DND-41 (cell line): ENCODE measurements around the gene FAM241B.

ENCODE experiments used
- ATAC-seq: fragments of 200-7000 bp; cut with Tn5 transposase; 3 replicates; pipeline ENCODE4 v1.9.1; 2021; ENCODE audit warnings: low read depth; ENCODE audit not compliant: insufficient read depth
- DNase-seq: peaks from one replicate; pipeline ENCODE4 v3.0.0-alpha.2; 2020
- H2AFZ ChIP-seq: 2 replicates; pipeline ENCODE4 v1.6.0; 2012; ENCODE audit warnings: low read depth, low read length
- H3K27ac ChIP-seq: 2 replicates; pipeline ENCODE4 v1.5.1; 2012; ENCODE audit warnings: low read length, inconsistent platforms
- H3K27me3 ChIP-seq: fragments of 200-600 bp; sonication (generic); 2 replicates; pipeline ENCODE4 v1.6.0; 2012; ENCODE audit warnings: low read length, mild to moderate bottlenecking, inconsistent platforms; ENCODE audit not compliant: insufficient read depth, poor library complexity
- H3K36me3 ChIP-seq: 2 replicates; pipeline ENCODE4 v1.5.1; 2012; ENCODE audit warnings: low read length, inconsistent platforms; ENCODE audit not compliant: insufficient read depth
- H3K4me1 ChIP-seq: 2 replicates; pipeline ENCODE4 v1.5.1; 2012; ENCODE audit warnings: mild to moderate bottlenecking, low read length; ENCODE audit not compliant: insufficient read depth
- H3K4me2 ChIP-seq: 2 replicates; pipeline ENCODE4 v1.6.0; 2012; ENCODE audit warnings: mild to moderate bottlenecking, moderate library complexity, low read length, inconsistent platforms; ENCODE audit not compliant: insufficient read depth
- H3K4me3 ChIP-seq, 2 experiments: fragments of 200-600 bp in 1 of 2; shearing (Covaris generic) in 1 of 2; 2 replicates each; pipeline ENCODE4 v1.5.1; 2012 to 2016; ENCODE audit warnings: inconsistent platforms in 2 of 2, low read length in 2 of 2, mild to moderate bottlenecking in 2 of 2, low read depth in 1 of 2, moderate library complexity in 1 of 2
- H3K79me2 ChIP-seq: 2 replicates; pipeline ENCODE4 v1.6.0; 2012; ENCODE audit warnings: low read length, inconsistent platforms; ENCODE audit not compliant: insufficient read depth
- H3K9ac ChIP-seq: 2 replicates; pipeline ENCODE4 v1.6.0; 2012; ENCODE audit warnings: low read depth, mild to moderate bottlenecking, inconsistent platforms, low read length, moderate library complexity
- H3K9me3 ChIP-seq: 2 replicates; pipeline ENCODE4 v1.5.1; 2012; ENCODE audit warnings: low read length, moderate library complexity, mild to moderate bottlenecking, inconsistent platforms; ENCODE audit not compliant: insufficient read depth, severe bottlenecking
- H4K20me1 ChIP-seq: 2 replicates; pipeline ENCODE4 v1.6.0; 2012; ENCODE audit warnings: low read length; ENCODE audit not compliant: insufficient read depth
- EZH2 ChIP-seq: IDR thresholded peaks from 3 replicates; pipeline ENCODE4 v1.6.1; 2012; ENCODE audit warnings: borderline replicate concordance, low read depth, mild to moderate bottlenecking, moderate library complexity, low read length, inconsistent platforms; ENCODE audit not compliant: severe bottlenecking
- TF ChIP-seq, protein P1 (sequence below): IDR thresholded peaks from 2 replicates; pipeline ENCODE4 v1.5.1; 2012; ENCODE audit warnings: borderline replicate concordance, low read length, moderate library complexity, mild to moderate bottlenecking; ENCODE audit not compliant: poor library complexity, severe bottlenecking; ENCODE audit errors: extremely low read depth

FAM241B gene

DNA sequence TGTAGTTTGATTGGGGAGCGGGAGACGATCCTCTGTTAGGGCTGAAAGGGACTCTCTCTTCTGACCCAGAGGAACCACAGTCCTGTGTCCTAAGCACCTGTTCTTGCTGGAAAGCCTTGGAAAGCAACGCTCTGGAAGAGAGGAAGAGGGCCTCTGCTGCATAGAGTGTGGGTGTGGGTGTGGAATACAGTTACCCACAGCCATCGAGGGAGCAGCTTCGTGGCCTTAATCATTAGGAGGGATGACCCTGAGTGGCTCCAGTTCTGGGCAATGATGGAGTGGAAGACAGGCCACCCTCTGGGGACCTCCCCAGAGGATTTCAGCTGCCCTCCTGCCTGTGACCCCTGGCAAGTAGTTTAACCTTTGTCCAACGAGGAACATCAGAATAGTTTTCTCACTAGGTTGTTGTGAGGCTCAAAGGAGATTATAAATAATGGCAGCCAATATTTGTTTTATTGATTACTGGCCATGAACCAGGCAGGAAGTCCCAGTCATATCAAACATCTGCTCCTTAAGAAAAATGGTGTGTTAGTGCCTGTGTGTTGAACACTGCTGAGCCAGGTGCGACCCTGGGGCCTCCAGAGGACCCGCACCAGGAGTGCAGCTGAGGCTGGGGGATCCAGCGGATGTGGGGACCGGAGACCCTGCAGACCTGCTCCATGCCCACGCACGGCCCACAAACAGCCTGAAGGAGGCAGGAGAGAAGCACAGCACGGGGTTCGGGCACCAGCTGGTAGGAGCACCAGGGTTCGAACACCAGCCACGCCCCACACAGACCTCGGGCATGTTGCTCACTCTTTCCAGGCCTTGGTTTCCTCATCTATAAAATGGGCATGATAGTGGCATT lies 35.6 kb downstream of the FAM241B start:
- ATAC-seq, result no peak
- H2AFZ ChIP-seq, result no peak overlapping the region
- no peak overlapping the region for H3K4me2 ChIP-seq
- no peaks in the 10 kb centered on the region for H3K79me2 ChIP-seq
- no peak for DNase-seq
- no peak for TF ChIP-seq EZH2
- TF ChIP-seq, protein P1, sequence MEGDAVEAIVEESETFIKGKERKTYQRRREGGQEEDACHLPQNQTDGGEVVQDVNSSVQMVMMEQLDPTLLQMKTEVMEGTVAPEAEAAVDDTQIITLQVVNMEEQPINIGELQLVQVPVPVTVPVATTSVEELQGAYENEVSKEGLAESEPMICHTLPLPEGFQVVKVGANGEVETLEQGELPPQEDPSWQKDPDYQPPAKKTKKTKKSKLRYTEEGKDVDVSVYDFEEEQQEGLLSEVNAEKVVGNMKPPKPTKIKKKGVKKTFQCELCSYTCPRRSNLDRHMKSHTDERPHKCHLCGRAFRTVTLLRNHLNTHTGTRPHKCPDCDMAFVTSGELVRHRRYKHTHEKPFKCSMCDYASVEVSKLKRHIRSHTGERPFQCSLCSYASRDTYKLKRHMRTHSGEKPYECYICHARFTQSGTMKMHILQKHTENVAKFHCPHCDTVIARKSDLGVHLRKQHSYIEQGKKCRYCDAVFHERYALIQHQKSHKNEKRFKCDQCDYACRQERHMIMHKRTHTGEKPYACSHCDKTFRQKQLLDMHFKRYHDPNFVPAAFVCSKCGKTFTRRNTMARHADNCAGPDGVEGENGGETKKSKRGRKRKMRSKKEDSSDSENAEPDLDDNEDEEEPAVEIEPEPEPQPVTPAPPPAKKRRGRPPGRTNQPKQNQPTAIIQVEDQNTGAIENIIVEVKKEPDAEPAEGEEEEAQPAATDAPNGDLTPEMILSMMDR, result peak; percentile 25
- H3K9ac ChIP-seq, result no peak overlapping the region
- H3K4me3 ChIP-seq, result no peak overlapping the region
- H4K20me1 ChIP-seq, result no peaks in the 10 kb centered on the region
- no peaks in the 10 kb centered on the region for H3K4me1 ChIP-seq
- H3K27ac ChIP-seq, result no peak overlapping the region
- no peaks in the 10 kb centered on the region for H3K36me3 ChIP-seq
- no peaks in the 10 kb centered on the region for H3K27me3 ChIP-seq
- H3K9me3 ChIP-seq, result no peaks in the 10 kb centered on the region

DNA sequence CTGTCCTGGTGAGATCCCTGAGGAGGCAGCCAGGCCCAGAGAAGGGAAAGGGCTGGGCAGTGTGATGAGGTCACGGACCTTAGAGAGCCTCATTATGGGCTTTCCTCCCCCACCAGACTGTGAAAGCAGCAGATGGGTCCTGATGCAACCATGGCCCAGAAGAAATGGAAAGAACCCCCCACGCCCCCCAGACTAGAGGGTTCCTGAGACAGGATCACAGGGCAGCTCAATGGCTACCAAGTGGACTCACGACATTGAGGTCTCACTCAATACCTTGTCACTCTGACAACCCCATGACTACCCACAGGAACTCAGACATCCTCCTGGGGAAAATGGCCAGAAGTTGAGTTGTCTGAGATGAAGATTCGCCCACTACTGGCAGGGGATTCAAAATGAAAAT lies 36.7 kb downstream of the FAM241B start:
- Histone ChIP-seq H3K9ac (no peak overlapping the region), H3K9me3 (no peaks in the 10 kb centered on the region), H3K27me3 (no peaks in the 10 kb centered on the region), H3K4me3 (no peak overlapping the region), H3K4me2 (no peak overlapping the region), H3K27ac (no peak overlapping the region), H4K20me1 (no peaks in the 10 kb centered on the region), H3K79me2 (no peaks in the 10 kb centered on the region), H3K36me3 (no peaks in the 10 kb centered on the region), H3K4me1 (no peaks in the 10 kb centered on the region), H2AFZ (no peak overlapping the region)
- DNase-seq, result no peak
- no peak for ATAC-seq
- no peak for TF ChIP-seq EZH2
- TF ChIP-seq, protein P1, result no peak

DNA sequence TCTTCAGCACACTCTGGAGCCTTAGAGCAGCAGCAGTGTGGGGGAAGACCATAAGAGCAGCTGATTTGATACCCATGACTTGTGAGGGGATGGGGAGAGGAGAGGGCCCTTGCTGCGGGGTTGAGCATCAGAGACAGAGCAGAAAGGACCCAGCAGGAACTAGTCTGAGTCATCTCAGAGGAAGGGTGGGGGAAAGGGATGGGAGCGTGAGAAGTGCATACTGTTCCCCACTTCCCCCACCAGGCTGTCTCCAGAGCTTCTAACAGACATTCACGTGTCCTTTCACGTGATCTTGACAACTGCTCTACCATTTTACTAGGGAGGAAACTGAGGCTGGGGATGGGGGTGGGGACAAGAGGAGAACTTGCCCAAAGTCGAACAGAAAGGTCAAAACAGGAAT lies 38.7 kb downstream of the FAM241B start:
- Histone ChIP-seq H3K9me3 (no peaks in the 10 kb centered on the region), H3K4me2 (no peak overlapping the region), H3K4me1 (no peaks in the 10 kb centered on the region), H3K4me3 (no peak overlapping the region), H3K27me3 (no peaks in the 10 kb centered on the region), H3K27ac (no peak overlapping the region), H3K36me3 (no peaks in the 10 kb centered on the region), H3K9ac (no peak overlapping the region), H2AFZ (no peak overlapping the region), H4K20me1 (no peaks in the 10 kb centered on the region), H3K79me2 (no peaks in the 10 kb centered on the region)
- no peak for DNase-seq
- TF ChIP-seq EZH2, result no peak
- TF ChIP-seq, protein P1, result no peak
- ATAC-seq, result no peak
